HepG2 (cell line): ENCODE results near the gene KATNAL2. TPM values are rescaled to one million over a fixed set of nuclear protein-coding genes. Genes with fewer than 3 reads are reported as not detected.
"Not testable (repeated sequence)": the region's sequence is repeated elsewhere in the genome, so short reads cannot be mapped to it uniquely, and the experiment has no call there.

Source experiments
- ATAC-seq: fragments of 200-7000 bp; cut with Tn5 transposase; 3 replicates; pipeline ENCODE4 v1.9.1; 2020; ENCODE audit warnings: mild to moderate bottlenecking, moderate library complexity
- BruUV-seq: library from RNA; stranded (reverse); fragments of 400-500 nt; replicated peaks from 2 replicates; lab custom pipeline; 2021; lab: Mats Ljungman, UMichigan
- CTCF ChIA-PET: fragments of 300-600 bp; formaldehyde crosslinking; extraction: SDS; loops from one replicate; lab custom pipeline; 2021; ENCODE audit warnings: low total read pairs, inconsistent platforms, low intra/inter-chr PET ratio; lab: Yijun Ruan, JAX
- POLR2A ChIA-PET: fragments of 350-600 bp; sonication (Branson Sonifier 250); formaldehyde crosslinking; loops from one replicate; lab custom pipeline; 2020; ENCODE audit warnings: antibody characterized with exemption, inconsistent platforms; lab: Yijun Ruan, JAX
- DNase-seq: peaks from one replicate; pipeline ENCODE4 v3.0.0-alpha.2; 2015; ENCODE audit warnings: low spot score
- FAIRE-seq: peaks from 3 replicates; lab custom pipeline; 2011; peaks lifted over from hg19 to GRCh38; lab: Jason Lieb, UNC
- H2AFZ ChIP-seq: one replicate; pipeline ENCODE4 v1.6.1; 2011; ENCODE audit warnings: low read length, inconsistent platforms
- H3K27ac ChIP-seq: fragments of 300-600 bp; 3 replicates; pipeline ENCODE4 v1.8.0; 2011; ENCODE audit warnings: mixed run types, mild to moderate bottlenecking, mixed read lengths, low read length, inconsistent platforms; ENCODE audit not compliant: insufficient read depth; ENCODE audit errors: extremely low read length
- H3K27me3 ChIP-seq, 2 experiments: fragments of 200-600 bp in 1 of 2; 2 replicates in 1 of 2; 3 replicates in 1 of 2; pipeline versions ENCODE4 v1.6.0 to v1.8.0; 2011; ENCODE audit warnings: low read length in 2 of 2, mild to moderate bottlenecking in 2 of 2, moderate library complexity in 2 of 2, inconsistent platforms in 1 of 2; ENCODE audit not compliant: insufficient read depth in 2 of 2, control insufficient read depth in 1 of 2
- H3K36me3 ChIP-seq, 2 experiments: fragments of 200-600 bp in 1 of 2; replicated peaks in 1 of 2; 2 replicates in 1 of 2; 3 replicates in 1 of 2; pipeline versions ENCODE4 v1.5.1 to v1.8.0; 2011; ENCODE audit warnings: low read length in 2 of 2, inconsistent platforms in 1 of 2; ENCODE audit not compliant: insufficient read depth in 2 of 2, control insufficient read depth in 1 of 2
- H3K4me1 ChIP-seq: 2 replicates; pipeline ENCODE4 v1.5.1; 2012; ENCODE audit warnings: low read length, inconsistent platforms; ENCODE audit not compliant: insufficient read depth
- H3K4me2 ChIP-seq: 2 replicates; pipeline ENCODE4 v1.6.0; 2011; ENCODE audit warnings: low read depth, low read length, inconsistent platforms
- H3K4me3 ChIP-seq, 3 experiments: fragments of 200-600 bp in 1 of 3; sonication (generic), shearing (Covaris generic) in 1 of 3; replicated peaks in 1 of 3; 2 replicates each; pipeline ENCODE4 v1.5.1; 2011 to 2016; ENCODE audit warnings: low read length in 3 of 3, inconsistent platforms in 2 of 3, low read depth in 2 of 3, mild to moderate bottlenecking in 2 of 3, control low read depth in 1 of 3, mixed read lengths in 1 of 3; ENCODE audit not compliant: insufficient read depth in 1 of 3
- H3K79me2 ChIP-seq: one replicate; pipeline ENCODE4 v1.6.1; 2011; ENCODE audit warnings: low read length, inconsistent platforms; ENCODE audit not compliant: insufficient read depth
- H3K9ac ChIP-seq: 2 replicates; pipeline ENCODE4 v1.6.0; 2011; ENCODE audit warnings: mild to moderate bottlenecking, low read depth, low read length, inconsistent platforms; ENCODE audit not compliant: insufficient read depth
- H3K9me3 ChIP-seq: 2 replicates; pipeline ENCODE4 v1.5.1; 2012; ENCODE audit warnings: mild to moderate bottlenecking, low read length
- H4K20me1 ChIP-seq: 2 replicates; pipeline ENCODE4 v1.6.0; 2011; ENCODE audit warnings: inconsistent platforms, mild to moderate bottlenecking, low read length, moderate library complexity; ENCODE audit not compliant: insufficient read depth
- KLF16 ChIP-seq, 2 experiments: sonication (generic) in 1 of 2; formaldehyde crosslinking in 1 of 2; IDR thresholded peaks; 2 replicates each; pipeline versions ENCODE4 v1.6.1 to v1.8.0; 2016 to 2023; ENCODE audit warnings: missing genetic modification reagents in 2 of 2, missing compliant biosample characterization in 1 of 2
- ZNF777 ChIP-seq: sonication (generic); formaldehyde crosslinking; IDR thresholded peaks from 2 replicates; pipeline ENCODE4 v1.4.0; 2020; ENCODE audit warnings: missing genetic modification reagents
- WGBS: methylation state at CpG from one replicate; pipeline ENCODE4 v1.1.6; 2017; ENCODE audit warnings: low lambda C conversion rate; 5-methylcytosine and 5-hydroxymethylcytosine counted together
- in situ Hi-C: cut with HindIII; loops from 2 replicates; pipeline ENCODE4 v1.10.0; 2017; ENCODE audit warnings: low pct_unique_long_range_greater_than_20kb; ENCODE audit not compliant: extremely low pct_ligation_motif_present
- intact Hi-C: fragments of 100-400 bp; cut with micrococcal nuclease; formaldehyde crosslinking; loops from one replicate; pipeline ENCODE4 v1.10.0; 2022; ENCODE audit not compliant: unreplicated experiment
- polyA plus RNA-seq, 8 experiments: library from polyadenylated mRNA; depleted of rRNA in 3 of 8; stranded (reverse) in 7 of 8; unstranded in 1 of 8; fragments of >200 nt; fragmentation: Illumina TruSeq in 4 of 8; extraction: Trizol in 4 of 8; gene quantifications; 2 replicates each; pipeline versions ENCODE4 v1.2.1 to v1.2.3, GENCODE V29; 2011 to 2016; ENCODE audit warnings: low read depth in 4 of 8, missing spikeins in 1 of 8, mixed read lengths in 1 of 8; ENCODE audit not compliant: insufficient read depth in 1 of 8
- total RNA-seq, 5 experiments: library from RNA; depleted of rRNA; stranded (reverse); fragments of >200 nt; fragmentation: Illumina TruSeq; extraction: Trizol; gene quantifications; 2 replicates each; pipeline ENCODE4 v1.2.3, GENCODE V29; 2016; ENCODE audit warnings: low read depth in 1 of 5
- TF ChIP-seq, protein P1 (sequence below): sonication (generic); formaldehyde crosslinking; IDR thresholded peaks from 2 replicates; pipeline ENCODE4 v1.4.0; 2020; ENCODE audit warnings: missing genetic modification reagents

Gene KATNAL2
- total and polyA plus RNA-seq, 2 of the 13 experiments (the other 11 are each of a cell fraction or from before 2014, with no cell fraction given), result not detected

DNA sequence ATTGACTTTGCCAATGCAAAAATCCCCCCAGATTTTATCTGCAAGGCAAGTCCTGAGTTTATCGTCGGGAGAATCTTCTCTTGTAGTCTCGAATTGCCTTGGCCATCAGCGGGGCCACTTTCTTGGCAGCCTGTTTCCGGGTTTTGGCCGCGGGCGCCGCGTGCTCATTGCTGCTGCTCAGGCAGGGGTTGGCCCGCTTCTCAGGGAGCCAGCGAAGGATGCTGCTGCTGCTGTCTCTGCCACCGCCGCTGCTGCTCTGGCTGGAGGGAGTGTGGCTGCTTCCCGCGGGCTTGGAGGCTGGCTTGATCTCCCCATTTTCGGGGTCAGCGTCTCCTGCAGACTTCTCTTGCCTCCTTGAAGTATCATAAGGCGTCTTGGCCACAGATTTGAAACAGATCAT is 115.5 kb downstream of the KATNAL2 start:
- ChIA-PET CTCF (no interaction called here), POLR2A (no interaction called here)
- no peak for ATAC-seq
- Histone ChIP-seq H3K27ac (no peak overlapping the region), H2AFZ (no peak overlapping the region), H3K9me3 (no peaks in the 10 kb centered on the region), H3K36me3 (no peaks in the 10 kb centered on the region), H3K27me3 (peaks cover 3 to 42% of the 10 kb centered on the region in 2 experiments), H3K9ac (no peak overlapping the region), H3K4me1 (no peaks in the 10 kb centered on the region), H3K4me3 (no peak overlapping the region), H4K20me1 (no peaks in the 10 kb centered on the region), H3K79me2 (no peaks in the 10 kb centered on the region), H3K4me2 (no peak overlapping the region)
- no TSS peak for BruUV-seq
- TF ChIP-seq KLF16 (CRISPR knock-in tag; IDR thresholded peaks at IDR 0.05) (no peak), ZNF777 (no peak)
- TF ChIP-seq, protein P1, sequence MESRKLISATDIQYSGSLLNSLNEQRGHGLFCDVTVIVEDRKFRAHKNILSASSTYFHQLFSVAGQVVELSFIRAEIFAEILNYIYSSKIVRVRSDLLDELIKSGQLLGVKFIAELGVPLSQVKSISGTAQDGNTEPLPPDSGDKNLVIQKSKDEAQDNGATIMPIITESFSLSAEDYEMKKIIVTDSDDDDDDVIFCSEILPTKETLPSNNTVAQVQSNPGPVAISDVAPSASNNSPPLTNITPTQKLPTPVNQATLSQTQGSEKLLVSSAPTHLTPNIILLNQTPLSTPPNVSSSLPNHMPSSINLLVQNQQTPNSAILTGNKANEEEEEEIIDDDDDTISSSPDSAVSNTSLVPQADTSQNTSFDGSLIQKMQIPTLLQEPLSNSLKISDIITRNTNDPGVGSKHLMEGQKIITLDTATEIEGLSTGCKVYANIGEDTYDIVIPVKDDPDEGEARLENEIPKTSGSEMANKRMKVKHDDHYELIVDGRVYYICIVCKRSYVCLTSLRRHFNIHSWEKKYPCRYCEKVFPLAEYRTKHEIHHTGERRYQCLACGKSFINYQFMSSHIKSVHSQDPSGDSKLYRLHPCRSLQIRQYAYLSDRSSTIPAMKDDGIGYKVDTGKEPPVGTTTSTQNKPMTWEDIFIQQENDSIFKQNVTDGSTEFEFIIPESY, result no peak
- WGBS, result 58% methylated on average over 14 of the region's 19 CpGs
- in situ Hi-C loops, result no loop called here
- intact Hi-C loops, result no loop called here
- no peak for DNase-seq
- FAIRE-seq, result no peak

DNA sequence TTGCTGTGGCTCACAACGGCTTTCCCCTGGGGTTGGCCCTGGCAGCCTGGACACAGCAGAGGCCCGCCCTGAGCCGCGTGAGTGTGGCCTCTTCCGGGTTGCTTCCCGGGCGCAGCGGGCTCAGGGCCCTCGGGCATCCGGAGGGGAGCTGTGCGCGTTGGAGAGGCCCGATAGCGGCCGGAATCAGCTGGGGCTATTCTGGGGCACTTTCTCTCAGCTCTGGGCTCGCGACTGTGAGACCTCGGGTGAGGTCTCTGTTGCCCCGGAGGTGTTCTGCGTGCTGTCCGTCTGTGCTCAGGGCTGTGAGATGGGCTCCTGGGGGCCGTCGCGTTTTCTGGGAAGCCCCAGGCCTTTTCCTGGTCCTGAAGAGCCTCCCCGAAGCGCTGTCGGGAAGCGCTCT is 117.2 kb downstream of the KATNAL2 start:
- intact Hi-C loops, CTCF ChIA-PET, in situ Hi-C loops, H3K4me1 ChIP-seq, ATAC-seq, H4K20me1 ChIP-seq, H3K9me3 ChIP-seq, H3K4me3 ChIP-seq, H3K36me3 ChIP-seq, H3K79me2 ChIP-seq, POLR2A ChIA-PET, H3K27ac ChIP-seq, H2AFZ ChIP-seq, H3K4me2 ChIP-seq, DNase-seq, H3K9ac ChIP-seq, BruUV-seq, FAIRE-seq: not testable (repeated sequence)
- whole genome bisulfite sequencing, result 62% methylated on average over 15 of the region's 28 CpGs
- H3K27me3 ChIP-seq, result peaks cover 3 to 42% of the 10 kb centered on the region in 2 experiments
